GM19035 (cell line): ENCODE results near the gene PTRH1.
"Not testable (repeated sequence)": the region's sequence is repeated elsewhere in the genome, so short reads cannot be mapped to it uniquely, and the experiment has no call there.

Experiments used
- ATAC-seq: cut with Tn5 transposase; IDR thresholded peaks from one replicate; pipeline ENCODE4 v1.9.1; 2021; ENCODE audit not compliant: unreplicated experiment

PTRH1 gene, protein sequence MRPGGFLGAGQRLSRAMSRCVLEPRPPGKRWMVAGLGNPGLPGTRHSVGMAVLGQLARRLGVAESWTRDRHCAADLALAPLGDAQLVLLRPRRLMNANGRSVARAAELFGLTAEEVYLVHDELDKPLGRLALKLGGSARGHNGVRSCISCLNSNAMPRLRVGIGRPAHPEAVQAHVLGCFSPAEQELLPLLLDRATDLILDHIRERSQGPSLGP

DNA sequence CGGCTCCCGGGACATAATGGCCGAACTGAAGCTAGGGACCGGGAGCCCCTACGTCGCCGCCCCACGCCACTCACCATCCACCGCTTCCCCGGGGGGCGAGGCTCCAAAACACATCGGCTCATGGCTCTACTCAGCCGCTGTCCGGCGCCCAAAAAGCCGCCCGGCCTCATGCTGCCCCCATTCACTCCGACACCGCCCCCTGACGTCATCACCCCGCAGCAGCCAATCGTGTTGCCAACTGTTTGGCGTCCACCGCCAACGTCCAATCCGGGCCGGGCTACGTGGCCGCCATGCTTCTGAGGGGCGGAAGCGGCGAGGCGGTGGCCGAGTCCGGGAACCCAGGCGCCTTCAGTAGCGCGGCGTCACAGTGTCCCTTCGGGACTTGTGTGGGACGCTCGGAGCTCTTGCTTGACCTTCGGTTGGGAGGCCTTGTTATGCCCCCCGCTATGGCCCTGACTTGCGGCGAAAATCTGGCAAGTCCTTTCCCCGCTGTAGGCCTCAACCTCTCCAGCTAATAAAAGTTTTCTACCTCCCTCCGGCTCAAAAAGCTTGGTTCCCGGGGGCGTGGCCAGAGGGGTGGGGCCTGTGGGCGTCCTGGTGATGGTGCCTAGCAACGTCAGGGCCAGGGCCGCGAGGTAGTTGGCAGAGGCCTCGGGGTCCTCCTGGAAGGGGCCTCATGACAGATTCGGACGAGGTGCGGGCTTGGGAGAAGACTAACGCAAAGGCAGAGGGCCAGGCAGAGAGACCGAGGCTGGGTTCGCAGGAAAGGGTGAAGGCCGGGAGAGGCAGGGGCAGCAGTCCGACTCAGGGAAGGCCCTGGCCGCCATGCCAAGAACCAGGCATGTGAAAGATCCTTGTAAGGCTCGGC is at the start of gene PTRH1, which contains the start of gene TTC16:
TSS of gene PTRH1 (minus strand) at position 194 of the 868 bp plus-strand sequence. CDS start at position 170, 24 bp downstream.
TSS of gene TTC16 (plus strand) at position 610 of the 868 bp plus-strand sequence. CDS start at position 677, 67 bp downstream.
- ATAC-seq = peak; percentile 93

DNA sequence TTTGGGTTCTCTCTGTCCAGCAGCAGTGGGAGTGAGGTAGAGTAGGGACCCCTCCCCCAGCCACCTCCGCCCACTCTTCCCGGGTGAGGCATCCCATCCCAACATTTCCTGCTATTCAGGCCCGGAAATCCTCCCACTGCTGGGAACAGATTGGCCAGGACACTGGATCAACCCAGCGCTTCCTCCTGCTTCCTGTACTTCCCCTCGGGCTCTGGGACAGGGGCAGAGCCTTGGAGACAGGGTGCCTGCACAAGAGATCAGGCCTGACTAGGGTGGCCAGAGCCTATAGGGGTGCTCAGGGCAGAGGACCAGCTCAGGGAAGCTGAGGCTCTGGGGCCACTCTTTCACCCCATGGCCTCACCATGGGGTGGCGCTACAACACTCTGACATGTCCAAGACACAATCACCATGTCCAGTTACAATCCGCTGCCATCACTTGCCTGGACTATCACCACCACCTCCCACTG is 48.5 kb upstream of the PTRH1 start:
- ATAC-seq = no peak

- ATAC-seq = no peak
Measured at GRCh38 chr9:127762111-127762676, 46.7 kb upstream of the PTRH1 start.

GRCh38 chr9:127761491-127761956 is 46.1 kb upstream of the PTRH1 start:
- ATAC-seq = no peak

DNA sequence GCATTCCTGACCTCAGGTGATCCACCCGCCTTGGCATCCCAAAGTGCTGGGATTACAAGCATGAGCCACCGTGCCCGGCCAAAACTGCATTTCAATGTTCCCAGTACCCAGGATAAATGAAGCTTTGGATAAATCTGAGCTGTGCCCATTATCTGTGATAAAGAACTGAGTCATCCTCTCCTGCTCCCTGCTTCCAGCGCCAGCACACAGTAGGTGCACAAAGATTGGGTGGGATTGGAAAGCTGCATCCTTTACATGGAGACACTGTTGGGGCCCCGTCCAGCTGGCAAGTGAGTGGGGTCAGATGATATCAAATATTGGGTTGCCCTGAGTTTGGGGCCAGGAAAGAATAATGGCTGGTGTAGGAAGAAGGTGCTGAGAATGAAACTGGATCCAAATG is 45.6 kb upstream of the PTRH1 start:
- ATAC-seq = no peak

GRCh38 chr9:127758843-127759242 is 43.4 kb upstream of the PTRH1 start:
- no peak for ATAC-seq

- ATAC-seq = not testable (repeated sequence)
Measured at GRCh38 chr9:127756776-127757175, 41.3 kb upstream of the PTRH1 start.

DNA sequence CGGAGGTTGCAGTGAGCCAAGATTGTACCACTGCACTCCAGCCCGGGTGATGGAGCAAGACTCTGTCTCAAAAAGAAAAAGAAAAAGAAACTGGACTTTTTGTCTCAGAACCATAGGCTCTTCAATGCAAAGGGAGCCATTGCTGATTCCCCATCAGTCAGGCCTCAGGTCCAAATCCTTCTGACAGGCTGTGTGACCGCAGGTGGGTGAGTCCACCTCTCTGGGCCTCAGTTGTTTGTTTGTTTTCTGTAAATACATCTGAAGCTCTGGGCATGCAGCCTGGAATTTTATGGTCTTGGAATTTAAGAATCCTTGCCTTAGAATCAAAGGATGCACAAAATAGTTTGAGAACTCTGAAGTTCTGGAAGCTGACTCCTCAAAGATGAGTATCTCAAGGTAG is 40.8 kb upstream of the PTRH1 start:
- ATAC-seq = no peak

- no peak for ATAC-seq
Measured at GRCh38 chr9:127755061-127756060, 39.9 kb upstream of the PTRH1 start.

- no peak for ATAC-seq
Measured at GRCh38 chr9:127754099-127755060, 38.9 kb upstream of the PTRH1 start.

DNA sequence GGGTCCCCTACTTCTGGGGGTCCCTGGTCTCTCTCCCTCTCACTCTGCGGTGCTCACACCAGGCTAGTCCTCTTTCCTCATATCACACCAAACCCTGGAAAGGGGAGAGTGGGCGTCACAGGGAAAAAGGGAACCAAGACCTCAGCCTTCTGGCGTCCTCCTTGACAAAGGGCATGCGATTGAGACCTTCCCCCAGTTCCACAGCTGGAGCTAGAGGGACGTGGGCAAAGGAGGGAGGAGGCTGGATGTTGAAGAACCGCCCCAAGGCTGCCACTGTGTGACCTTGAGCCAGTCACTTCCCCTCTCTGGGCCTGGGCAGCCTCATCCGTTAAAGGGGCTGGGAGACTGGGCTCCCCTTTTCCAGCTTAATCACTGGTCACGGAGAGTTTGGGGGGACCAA is 38.2 kb upstream of the PTRH1 start:
- no peak for ATAC-seq

- no peak for ATAC-seq
Measured at GRCh38 chr9:127753148-127753547, 37.7 kb upstream of the PTRH1 start.

DNA sequence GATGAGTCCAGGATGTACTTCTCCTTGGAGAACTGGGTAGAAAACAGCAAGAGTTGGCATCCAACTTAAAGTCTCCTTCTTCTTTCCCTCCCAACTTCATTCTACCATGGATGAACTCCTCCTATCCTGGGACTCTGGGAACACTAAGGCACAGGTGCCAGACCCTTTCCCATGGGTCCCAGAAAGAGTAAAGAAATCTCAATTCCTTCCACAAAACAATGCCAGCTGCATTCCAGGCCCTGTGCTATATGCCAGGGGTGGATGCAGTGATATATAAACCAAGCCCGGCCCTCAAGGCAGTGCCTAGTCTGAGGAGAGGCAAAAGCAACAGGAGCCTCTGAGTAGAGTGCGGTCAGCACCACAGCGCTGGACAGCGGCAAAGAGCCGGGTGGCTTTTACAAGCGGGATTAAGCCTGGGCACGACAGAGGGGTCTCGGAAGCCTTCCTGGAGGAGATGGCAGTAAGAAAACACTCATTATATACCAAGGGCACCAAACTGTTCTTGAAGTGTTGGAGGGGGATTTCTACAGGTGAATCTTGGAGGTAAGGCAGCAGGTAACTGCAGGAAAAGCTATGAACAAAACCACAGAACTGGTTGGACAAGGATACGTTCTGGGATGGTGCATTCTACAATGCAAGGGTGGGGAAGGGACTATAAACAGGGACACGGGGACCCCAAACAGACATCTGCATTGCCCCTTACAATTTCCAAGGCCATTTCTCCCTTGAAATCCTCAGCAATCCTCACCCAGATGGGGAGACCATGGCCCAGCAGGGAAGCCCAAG is 36.0 kb upstream of the PTRH1 start:
- no peak for ATAC-seq

DNA sequence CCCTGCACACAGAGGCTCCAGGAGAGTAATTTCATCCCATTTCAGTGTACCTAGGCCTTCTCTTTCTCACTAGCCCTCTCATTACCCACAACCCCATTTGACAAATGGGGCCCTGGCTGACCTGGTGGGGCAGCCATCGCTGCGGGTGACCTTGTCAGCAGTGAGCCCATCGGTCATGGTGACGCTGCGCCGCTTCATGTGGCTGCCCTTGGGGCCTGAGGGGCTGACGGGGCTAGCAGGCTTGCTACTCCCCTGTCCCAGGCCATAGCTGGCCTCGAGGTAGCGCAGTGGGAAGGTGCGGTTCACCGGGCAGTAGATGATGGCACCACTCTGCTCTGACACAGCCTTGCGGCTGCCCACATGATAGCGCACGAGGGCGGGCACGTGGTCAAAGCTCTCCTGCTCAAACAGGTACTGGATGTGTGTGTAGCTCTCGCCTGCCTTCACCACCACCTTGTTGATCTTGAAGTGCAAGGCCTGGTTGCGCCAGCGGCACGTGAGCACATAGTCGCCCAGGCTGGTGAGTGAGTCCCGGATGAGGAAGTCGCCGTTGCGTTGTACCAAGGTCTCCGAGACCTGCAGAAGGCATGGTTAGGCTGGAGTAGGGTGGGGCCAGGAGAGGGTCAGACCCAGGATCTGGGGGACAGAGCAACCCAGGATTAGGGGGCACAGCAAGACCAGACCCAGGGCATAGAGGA is 33.8 kb upstream of the PTRH1 start:
- no peak for ATAC-seq

GRCh38 chr9:127746959-127747569 is 31.6 kb upstream of the PTRH1 start:
- no peak for ATAC-seq

DNA sequence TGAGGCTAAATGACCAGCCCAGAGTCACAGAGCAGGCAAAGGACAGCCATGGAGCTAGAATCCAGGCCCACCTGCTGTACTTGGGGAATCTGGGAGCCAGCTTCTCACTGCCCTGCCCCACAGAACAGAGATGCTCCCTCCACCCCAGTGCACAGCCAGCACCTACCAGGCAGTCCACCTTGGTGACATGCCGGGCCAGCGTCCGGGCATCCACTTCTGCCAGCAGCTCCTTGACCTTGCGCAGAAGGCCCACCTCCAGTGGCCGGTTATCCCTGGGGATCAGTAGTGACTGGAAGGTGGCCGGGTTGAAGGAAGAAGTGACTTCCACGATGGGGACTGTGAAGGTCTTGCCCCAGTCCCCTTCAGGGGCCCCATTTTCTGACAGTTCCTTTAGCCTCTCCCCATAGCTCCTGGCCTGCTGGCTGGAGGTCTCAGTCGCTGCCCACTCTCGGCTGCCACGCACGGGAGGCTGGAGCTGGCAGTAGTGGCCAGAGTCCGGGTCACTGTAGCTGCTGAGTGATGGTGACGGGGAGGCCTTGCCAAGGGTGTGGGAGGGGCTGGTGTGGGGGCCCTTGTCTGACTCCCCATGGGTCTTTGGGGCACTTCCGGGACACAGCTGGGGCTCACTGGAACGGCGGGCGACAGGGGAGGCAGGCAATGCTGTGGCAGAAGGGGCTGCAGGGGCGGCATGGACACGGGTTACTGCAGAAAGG is 29.1 kb upstream of the PTRH1 start:
- no peak for ATAC-seq
